Measurements from ENCODE around the gene BMP8A.

BMP8A gene

DNA sequence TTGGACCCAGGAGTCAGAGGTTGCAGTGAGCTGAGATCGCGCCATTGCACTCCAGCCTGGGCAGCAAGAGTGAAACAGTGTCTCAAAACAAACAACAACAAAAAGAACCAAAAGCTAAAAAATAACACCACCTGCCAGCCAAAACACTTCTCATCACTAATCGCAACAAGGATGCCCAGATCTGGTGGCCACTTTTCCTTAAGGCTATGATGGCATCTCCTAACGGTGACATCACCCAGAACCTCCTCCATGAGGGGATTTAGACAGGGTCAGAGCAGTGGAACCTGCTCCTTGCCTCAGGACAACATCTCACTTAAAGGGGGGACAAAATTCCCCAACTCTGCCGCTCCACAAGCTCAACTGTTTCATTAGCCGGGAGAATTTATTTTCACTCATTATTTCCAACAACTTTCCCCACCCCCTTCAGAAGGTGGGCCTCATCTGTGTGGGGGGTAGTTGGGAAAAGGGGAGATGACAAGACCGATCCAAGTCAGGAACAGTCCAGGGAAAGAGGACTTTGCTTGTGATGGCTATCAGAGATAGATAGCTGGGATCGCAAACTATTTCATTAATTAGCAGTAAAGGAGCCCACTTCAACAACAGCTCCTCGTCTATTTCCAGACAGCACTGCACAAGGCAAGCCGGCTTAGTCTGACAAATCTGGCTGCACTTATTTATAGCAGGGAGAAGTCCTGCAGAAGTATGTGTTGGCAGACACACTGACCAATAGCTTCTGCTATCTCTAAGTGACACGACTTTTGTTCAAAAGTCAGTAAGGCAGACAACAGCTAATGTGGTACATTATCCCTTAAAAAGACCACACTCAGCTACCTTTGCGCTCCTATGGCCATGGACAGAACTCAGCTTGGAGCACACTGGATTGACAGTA, 82.5 kb downstream of the BMP8A start:
- DNase-seq, result no peak

GRCh38 chr1:39574646-39575045, 83.2 kb downstream of the BMP8A start:
- DNase-seq, result no peak

Data from DMS153 (cell line).